RWPE1 (cell line): ENCODE data around the gene EIF3L.

Experiments
- CTCF ChIA-PET: fragments of 350-600 bp; sonication (Branson Sonifier 250); formaldehyde crosslinking; extraction: SDS; loops from one replicate; lab custom pipeline; 2021; lab: Yijun Ruan, JAX
- POLR2A ChIA-PET: fragments of 400-600 bp; formaldehyde crosslinking; extraction: SDS; loops from one replicate; lab custom pipeline; 2020; ENCODE audit warnings: antibody characterized with exemption; ENCODE audit not compliant: low non-redundant PET; lab: Yijun Ruan, JAX
- DNase-seq: peaks from one replicate; pipeline ENCODE4 v3.0.0; 2012; ENCODE audit warnings: low spot score
- H3K27ac ChIP-seq: fragments of 450-650 bp; 2 replicates; pipeline ENCODE4 v1.5.1; 2017
- TF ChIP-seq, protein P1 (sequence below): fragments of 450-650 bp; conservative IDR thresholded peaks from 2 replicates; pipeline ENCODE4 v1.5.1; 2017; ENCODE audit warnings: low read depth, mild to moderate bottlenecking

Gene EIF3L

DNA sequence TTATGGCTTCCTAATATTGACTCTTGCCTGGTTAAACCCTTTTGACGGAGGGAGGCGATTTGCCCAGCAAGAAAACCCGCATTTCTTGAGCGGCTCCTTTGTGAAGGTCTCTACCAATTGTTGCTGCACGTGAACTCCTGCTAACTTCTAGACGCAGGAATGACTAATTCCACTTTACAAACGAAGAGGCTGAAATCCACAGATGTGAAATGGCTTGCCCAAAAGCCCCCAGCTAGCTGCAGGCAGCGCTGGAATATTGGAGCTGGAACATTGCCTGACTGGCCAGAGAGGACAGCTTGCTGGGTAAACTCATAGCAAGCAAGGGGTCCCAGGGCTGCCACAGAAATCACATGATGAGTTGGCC, 40.9 kb upstream of the EIF3L start:
- CTCF ChIA-PET = interaction anchor here (0.6 kb wide), 1 partner anchor 25 kb away, joined by 10 read pairs; no protein-coding TSS in a partner anchor
- POLR2A ChIA-PET = no interaction called here
- H3K27ac ChIP-seq = peak overlapping the region; percentile 85
- TF ChIP-seq, protein P1, sequence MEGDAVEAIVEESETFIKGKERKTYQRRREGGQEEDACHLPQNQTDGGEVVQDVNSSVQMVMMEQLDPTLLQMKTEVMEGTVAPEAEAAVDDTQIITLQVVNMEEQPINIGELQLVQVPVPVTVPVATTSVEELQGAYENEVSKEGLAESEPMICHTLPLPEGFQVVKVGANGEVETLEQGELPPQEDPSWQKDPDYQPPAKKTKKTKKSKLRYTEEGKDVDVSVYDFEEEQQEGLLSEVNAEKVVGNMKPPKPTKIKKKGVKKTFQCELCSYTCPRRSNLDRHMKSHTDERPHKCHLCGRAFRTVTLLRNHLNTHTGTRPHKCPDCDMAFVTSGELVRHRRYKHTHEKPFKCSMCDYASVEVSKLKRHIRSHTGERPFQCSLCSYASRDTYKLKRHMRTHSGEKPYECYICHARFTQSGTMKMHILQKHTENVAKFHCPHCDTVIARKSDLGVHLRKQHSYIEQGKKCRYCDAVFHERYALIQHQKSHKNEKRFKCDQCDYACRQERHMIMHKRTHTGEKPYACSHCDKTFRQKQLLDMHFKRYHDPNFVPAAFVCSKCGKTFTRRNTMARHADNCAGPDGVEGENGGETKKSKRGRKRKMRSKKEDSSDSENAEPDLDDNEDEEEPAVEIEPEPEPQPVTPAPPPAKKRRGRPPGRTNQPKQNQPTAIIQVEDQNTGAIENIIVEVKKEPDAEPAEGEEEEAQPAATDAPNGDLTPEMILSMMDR = no peak
- DNase-seq = no peak

- TF ChIP-seq, protein P1 = no peak
- H3K27ac ChIP-seq = peak overlapping the region; percentile 85
- POLR2A ChIA-PET = no interaction called here
- CTCF ChIA-PET = interaction anchor here (0.5 to 0.6 kb wide), 2 partner anchors 8 to 141 kb away, joined by 3 read pairs; no protein-coding TSS in a partner anchor
- DNase-seq = no peak
Measured at GRCh38 chr22:37809672-37810333, 39.4 kb upstream of the EIF3L start.

DNA sequence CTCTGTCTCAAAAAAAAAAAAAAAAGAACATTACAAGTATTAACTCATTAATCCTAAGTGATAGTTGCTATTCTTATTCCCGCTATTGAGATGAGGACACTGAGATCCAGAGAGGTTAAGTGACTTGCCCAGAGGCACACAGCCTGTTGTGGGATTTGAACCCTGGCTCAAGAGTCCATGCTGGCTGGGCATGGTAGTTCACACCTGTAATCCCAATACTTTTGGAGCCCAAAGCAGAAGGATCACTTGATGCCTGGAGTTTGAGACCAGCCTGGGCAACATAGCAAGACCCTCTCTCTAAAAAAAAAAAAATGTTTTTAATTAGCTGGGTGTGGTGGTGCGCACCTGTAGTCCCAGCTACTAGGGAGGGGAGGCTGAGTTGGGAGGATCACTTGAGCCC, 37.4 kb upstream of the EIF3L start:
- CTCF ChIA-PET = interaction anchor here (0.6 kb wide), 1 partner anchor 516 kb away, joined by 3 read pairs; no protein-coding TSS in a partner anchor
- no peak for DNase-seq
- POLR2A ChIA-PET = no interaction called here
- H3K27ac ChIP-seq = no peak overlapping the region
- TF ChIP-seq, protein P1 = no peak

- no peak for DNase-seq
- ChIA-PET POLR2A (interaction anchor here (0.7 kb wide), 1 partner anchor 162 kb away, joined by 3 read pairs; no protein-coding TSS in a partner anchor), CTCF (no interaction called here)
- TF ChIP-seq, protein P1 = no peak
- peak overlapping the region; percentile 23; the same call in 1 of the 2 replicates for H3K27ac ChIP-seq
Measured at GRCh38 chr22:37812869-37813678, 36.1 kb upstream of the EIF3L start.

- ChIA-PET CTCF (no interaction called here), POLR2A (no interaction called here)
- no peak for DNase-seq
- TF ChIP-seq, protein P1 = no peak
- H3K27ac ChIP-seq = no peak overlapping the region
Measured at GRCh38 chr22:37815593-37815992, 33.6 kb upstream of the EIF3L start.

DNA sequence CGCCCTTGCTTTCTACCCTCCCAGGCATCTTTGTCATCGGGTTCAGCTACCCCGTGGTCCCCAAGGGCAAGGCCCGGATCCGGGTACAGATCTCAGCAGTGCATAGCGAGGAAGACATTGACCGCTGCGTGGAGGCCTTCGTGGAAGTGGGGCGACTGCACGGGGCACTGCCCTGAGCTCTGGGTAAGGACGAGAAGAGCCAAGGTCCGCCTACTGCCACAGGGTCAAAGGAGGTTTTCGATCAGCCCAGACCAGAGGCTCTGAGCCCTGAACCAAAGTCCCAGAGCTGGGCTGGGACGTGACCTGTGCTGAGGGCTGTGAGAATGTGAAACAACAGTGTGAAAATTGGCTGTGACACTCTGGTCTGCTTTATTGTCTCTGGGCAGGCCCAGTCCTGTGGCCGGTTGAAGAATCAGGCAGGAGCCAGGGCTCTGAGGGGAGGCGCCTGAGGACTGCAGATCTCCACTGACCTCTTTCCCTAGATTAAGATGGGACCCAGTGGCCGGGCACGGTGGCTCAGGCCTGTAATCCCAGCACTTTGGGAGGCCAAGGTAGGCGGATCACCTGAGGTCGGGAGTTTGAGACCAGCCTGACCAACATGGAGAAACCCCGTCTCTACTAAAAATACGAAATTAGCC, 32.6 kb upstream of the EIF3L start:
- TF ChIP-seq, protein P1 = no peak
- peak overlapping the region; percentile 65 for H3K27ac ChIP-seq
- CTCF ChIA-PET = interaction anchor here (0.5 to 2.4 kb wide), 8 partner anchors 25 to 152 kb away, joined by 3 to 14 read pairs (median 4); partner anchors contain the start of gene ANKRD54
- POLR2A ChIA-PET = no interaction called here
- no peak for DNase-seq
